GM23338 (cell line): ENCODE results near the gene MAST2.

ENCODE experiments used
- CTCF ChIP-seq, 2 experiments: fragments of 200-600 bp in 1 of 2; sonication (generic) in 1 of 2; conservative IDR thresholded peaks; 2 replicates each; pipeline versions ENCODE4 v1.5.1 to v1.6.1; 2016 to 2017; ENCODE audit warnings: antibody characterized with exemption in 2 of 2, low read depth in 2 of 2, mild to moderate bottlenecking in 2 of 2, moderate library complexity in 1 of 2
- JUNB ChIP-seq: IDR thresholded peaks from one replicate; pipeline ENCODE4 v1.6.1; 2016; ENCODE audit warnings: antibody characterized with exemption; ENCODE audit not compliant: unreplicated experiment

GRCh38 chr1:45979074-45979777, 175.8 kb downstream of the MAST2 start:
- no peak for TF ChIP-seq JUNB
- no peak for TF ChIP-seq CTCF (conservative IDR thresholded peaks at IDR 0.05; ENCODE audit: low read depth in 2 of 2)
